Activated CD4-positive, CD25-positive, alpha-beta regulatory T cell treated with anti-CD3 and anti-CD28 coated beads, Interleukin-2, amount 50 U/mL, for 72 hours (primary cell): ENCODE data around the gene MST1.

Source experiments
- DNase-seq: peaks from one replicate; pipeline ENCODE4 v3.0.0; 2021

The MST1 gene

DNA sequence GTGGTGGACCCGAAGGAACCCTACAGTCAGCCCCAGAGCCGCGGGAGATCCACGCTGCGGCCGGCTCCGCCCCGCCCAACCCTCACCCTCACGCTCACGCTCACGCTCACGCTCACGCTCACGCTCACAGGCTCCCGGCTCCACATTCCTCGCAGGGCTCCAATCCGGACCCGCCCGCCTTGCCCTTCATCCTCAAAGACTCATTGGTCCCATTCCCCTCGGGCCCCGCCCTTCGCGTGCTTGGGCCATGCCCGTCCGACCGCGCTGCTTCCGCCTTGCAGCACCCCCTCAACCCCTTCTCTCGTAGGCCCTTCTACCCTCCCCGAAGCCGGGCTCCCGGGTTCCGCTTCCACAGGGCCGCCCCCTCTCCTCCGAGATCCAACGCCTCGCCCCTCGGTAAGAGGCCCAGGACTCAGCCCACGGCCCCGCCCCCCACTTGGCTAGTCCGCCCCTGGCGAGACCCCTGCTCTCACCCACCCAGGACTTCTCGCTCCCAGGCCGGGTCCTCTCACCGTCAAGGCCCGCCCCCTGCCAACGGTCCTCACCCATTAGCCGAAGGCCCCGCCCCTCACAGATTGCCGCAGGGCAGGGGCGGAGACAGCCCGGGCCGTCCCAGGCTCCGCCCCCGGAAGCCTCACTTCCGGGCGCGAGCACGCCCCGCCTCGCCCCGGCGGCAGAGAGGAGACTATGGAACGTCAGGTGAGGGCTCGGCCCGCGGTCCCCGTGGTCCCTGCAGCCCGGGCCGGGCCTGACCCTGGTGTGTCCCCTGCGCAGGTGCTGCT, 15.4 kb downstream of the MST1 start, which contains the start of gene APEH:
TSS of gene APEH (plus strand) at position 637 of the 782 bp plus-strand sequence. CDS start at position 688, 51 bp downstream.
- peak; percentile 98 for DNase-seq

DNA sequence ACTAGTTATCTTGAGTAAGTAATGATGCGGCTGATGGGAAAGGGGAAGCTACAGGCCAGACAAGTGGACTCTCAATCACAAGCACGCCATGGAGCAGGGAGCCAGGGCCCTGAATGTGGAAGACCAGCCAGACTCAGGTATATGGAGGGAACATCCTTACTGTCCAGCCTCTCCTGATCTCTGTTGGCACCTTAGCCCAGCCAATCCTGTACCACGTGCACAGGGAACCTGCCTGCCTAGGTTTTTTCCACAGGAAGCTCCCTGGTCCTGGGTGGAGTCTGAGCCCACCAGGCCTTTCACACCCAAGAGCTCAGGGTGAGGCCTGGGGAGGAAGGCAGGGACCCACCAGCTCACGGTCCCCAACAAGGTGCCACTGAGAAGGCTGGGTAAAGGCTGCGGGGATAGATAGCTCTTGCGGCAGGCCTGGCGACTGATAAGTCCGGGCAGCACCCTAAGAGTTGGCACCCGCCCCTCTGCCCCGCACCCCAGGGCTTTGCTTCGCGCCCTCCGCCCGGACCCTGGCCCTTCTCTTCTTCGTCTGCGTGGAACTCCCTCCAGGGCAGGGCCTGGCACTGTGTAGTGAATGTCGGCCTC, 16.1 kb downstream of the MST1 start:
- DNase-seq, result no peak

DNA sequence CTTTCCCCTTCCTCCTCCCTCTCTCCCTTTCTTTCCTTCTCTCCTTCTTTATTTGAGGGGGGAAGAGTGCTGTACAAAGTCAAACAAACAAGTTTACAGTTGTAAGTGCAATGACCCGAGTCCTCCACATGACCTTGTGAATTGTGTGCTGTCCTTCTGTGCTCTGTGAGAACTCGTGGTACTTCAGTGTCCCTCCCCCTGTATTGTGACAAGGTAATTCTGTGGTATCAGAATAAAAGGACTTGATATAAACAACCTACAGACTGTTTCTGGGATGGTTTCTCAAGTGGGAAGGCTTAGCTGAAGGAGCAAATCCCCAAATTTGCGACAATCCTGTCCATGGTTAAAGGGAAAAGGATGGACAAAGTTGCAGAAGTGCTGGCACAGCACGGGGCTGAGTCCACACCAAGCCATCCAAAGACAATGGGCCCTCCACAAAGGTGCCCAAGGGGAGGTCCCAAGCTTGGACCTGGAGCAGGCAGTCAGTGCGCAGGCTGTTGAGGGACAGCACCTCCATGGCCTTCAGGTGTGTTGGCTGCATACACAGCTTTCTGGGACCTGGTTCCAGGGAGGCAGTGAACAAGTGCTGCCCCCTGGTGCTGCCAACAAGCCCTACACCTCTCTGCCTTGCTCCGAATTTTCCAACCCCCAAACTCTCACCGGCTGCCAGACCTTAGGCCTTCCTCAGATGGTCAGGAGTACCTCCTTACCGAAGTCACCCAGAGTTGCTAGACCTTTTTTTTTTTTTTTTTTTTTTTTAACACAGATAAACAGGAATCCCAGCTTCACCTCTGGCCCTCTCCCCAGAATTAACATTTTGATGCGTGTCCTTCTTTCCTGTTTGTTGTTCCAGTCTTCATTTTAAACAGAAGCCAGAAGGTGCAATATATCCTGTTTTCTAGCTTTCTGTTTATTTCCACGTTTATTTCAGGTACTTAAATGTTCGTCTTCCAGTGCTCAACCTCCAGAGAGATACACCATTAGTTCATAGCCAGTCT, 17.7 kb downstream of the MST1 start:
- DNase-seq, result peak; percentile 77

DNA sequence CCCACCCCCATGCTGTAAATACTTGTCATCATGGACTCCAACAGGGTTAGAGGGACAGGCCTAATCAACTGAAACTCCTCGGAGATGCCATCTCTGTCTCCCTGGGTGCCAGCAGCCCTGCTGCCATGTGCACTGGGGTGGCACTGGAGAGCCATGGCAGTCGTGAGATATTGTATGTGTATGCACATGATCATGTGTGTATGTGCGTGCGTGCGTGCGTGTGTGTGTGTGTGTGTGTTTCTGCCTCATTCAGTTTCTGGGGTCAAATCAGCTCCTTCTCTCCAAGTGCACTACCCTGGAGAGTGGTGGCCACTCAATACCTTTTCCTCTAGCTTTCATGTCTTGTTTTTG, 18.4 kb downstream of the MST1 start:
- no peak for DNase-seq

DNA sequence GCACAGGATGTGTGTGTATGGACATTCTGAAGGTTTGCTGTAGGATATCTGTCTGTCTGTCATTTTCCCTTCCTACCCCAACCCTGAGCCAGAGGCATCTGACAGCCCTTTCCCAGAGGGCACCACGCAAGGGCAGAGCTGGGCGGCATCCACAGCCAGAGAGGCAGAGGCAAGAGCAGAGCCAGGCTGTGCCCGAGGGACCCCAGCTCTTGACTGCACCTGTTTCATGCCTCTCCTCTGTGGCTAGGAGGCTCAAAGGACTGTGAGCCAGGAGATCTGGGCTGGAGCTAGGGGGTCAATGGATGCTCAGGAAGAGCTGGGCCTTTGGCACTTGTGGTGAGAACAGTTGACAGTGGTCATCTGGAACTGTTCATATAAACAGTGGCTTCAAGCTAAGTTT, 19.9 kb downstream of the MST1 start:
- no peak for DNase-seq

DNA sequence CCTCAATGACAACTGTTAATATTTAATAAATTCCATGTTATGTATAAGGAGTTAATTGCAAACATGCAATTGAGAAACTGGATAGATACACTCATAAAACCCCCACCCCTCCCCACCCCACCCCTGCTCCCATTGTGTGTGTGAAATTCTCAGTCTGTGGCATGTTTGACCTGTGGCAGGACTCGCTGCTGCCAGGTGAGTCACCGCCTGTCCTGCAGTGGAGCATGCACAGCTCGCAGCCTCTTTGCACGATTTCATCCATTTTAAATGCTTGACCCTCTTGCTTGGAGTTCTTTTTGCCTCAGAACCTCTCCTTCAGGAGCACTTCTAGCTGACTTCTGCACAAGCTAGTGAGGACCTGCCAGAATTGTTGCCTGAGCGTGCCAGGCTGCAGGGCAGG, 20.4 kb downstream of the MST1 start:
- no peak for DNase-seq

DNA sequence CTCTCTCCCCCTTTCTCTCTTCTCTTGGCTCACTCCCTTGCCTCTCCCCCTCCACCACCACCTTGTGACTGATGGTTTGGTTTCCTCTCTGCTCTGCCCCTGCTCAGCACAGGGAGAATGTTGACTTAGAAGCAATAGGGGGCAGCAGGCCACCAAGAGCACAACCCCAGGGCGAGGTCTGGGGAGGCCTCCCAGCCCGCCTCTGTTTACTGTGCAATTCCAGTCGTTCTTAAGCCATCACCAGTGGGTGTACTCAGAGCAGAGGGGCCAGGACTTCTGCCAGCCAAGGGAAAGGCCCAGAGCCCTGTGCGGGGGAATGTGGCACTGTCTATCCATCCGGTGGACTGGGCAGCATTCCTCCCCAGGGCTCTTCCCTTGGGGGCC, 20.9 kb downstream of the MST1 start:
- DNase-seq, result no peak

DNA sequence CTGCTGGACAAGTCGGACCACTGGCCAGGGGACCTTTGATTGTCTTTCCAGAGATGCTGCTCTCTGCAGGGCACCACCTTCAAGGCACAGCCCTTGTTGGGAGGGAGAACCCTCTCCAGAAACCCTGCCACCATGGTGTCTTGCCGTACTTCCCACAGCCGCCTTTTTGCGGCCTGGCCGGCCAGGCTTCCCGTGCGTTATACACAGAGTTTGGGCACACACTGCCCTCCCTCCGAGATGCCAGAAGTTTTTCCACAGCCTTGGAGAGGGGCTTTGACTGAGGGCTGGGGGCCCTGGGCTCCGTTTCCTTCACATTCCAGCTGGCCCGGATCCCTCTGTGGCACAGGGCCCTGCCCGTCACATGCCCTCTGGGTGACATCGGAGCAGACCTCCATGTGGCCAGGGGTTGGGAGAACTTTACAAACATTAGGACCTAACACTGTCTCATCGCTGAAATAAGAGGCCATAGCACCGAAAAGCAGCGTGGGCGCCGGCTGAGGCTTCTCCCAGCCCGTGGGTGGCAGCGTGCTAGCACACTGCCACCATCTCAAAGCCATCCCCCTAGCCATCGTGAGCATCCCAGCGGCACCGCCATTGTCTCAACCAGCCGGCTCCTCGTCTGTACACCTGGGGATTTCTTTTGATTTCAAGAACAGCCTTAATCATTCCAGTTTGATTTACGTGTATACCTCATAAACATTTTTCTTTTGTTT, 21.4 kb downstream of the MST1 start:
- DNase-seq, result no peak

DNA sequence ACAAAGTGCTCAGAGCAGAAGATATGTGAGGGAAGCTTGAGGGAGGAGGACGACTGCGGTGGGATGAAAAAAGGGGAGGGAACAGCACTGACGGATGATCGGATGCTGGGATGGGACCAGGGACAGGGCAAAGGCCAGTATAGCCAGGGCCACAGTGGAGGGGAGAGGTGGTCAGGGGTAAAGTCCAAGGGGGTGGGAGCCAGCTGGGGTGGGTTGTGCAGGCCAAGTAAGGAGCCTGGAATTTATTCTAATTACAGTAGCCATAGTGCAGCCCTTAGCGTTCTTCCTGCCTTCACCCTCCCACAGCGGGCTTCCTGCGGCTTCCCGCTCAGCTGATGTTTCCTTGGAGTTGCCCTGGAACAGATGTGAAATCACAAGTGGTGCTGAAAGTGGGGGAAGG, 22.7 kb downstream of the MST1 start:
- DNase-seq, result no peak

DNA sequence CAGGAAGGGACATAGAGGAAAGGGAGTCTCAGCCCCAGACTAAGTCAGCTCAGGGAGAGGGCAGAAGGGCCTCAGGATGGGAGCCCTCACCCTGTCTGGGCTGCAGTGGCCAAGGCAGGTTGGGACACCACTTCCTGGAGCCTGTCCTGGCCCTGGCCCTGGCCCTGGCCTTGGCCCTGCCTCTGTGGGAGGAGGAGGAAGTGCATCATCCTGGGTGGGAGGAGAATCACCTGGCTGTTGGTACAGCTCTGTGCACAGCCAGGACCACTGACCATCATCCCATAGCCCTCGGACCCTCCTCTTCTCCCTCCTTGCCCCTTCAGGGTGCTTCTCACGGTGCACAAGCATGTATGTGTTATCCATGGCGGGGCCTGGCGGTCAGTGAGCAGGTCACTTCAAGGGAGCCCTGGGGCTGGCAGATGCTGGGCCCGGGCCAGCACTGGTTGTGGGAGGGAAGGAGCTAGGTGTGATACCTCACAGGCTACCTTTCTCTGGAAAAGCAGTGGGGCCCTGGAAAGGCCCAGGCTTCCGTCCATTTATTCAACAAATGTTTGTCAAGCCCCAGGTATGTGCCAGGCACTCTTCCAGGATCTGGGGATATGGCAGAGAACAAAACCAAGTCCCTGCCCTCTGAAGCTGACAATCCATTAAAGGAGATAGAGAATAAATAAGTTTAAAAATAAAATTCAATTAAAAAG, 23.3 kb downstream of the MST1 start:
- no peak for DNase-seq

DNA sequence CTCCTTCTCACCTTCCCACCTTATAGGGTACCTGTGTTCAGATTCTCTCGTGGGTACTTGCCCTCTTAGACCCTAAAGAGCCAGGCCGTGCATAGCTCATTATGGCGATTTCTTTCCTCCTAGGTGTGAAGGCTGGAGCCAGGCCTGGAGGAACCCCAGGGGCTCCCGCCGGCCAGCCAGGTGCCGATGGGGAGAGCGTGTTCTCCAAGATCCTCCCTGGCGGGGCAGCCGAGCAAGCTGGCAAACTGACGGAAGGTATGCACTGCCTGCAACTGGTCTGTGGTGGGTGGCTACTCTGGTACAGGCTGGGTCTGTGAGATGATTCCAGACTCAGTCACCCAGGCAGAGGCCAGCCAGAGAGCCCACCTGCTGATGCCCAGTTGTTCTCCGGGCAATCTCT, 25.0 kb downstream of the MST1 start:
- DNase-seq, result no peak

DNA sequence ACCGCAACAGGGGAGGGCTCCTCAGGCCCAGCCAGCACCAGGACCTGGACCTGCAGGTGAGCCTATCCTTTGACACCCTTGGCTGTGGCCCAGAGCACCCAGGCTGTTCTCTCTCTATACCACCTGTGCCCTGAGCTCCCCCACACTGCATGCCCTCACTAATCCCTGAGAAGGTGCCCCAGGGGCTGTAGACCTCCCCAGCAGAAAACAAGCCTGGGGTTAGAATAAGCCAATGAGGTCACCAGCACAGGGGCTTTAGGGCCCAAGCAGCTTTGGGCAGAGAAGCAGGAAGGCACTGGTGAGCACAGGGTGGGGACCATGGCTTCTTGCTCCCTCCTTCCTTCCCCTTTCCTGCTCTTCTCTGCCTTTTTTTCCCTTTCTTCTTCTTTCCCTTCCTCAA, 25.4 kb downstream of the MST1 start:
- DNase-seq, result no peak

DNA sequence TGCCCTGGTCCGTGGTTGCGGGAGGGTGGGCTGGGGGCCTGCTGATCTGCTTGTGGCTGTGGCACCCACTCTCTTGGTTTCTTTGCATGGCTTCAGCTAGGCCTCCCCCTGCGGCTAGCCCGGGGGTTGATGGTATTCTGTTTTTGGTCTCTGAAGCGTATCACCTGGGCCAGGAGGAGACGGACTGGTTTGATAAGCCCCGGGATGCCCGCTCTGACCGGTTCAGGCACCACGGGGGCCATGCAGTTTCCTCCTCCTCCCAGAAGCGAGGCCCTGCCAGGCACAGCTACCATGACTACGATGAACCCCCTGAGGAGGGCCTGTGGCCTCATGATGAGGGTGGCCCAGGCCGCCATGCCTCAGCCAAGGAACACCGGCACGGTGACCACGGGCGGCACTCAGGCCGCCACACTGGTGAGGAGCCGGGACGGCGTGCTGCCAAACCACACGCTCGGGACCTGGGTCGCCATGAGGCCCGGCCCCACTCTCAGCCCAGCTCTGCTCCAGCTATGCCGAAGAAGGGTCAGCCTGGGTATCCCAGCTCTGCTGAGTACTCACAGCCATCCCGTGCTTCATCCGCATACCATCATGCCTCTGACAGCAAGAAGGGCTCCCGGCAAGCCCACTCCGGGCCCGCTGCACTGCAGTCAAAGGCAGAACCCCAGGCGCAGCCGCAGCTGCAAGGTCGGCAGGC, 26.4 kb downstream of the MST1 start:
- no peak for DNase-seq

DNA sequence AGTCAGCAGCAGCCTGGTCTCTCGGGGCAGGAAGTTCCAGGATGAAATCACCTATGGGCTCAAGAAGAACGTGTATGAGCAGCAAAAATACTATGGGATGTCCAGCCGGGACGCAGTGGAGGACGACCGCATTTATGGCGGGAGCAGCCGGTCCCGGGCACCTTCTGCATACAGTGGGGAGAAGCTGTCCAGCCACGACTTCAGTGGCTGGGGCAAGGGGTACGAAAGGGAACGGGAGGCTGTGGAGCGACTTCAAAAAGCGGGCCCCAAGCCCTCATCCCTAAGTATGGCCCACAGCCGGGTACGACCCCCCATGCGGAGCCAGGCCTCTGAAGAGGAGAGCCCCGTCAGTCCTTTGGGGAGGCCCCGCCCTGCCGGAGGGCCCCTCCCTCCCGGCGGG, 27.3 kb downstream of the MST1 start:
- DNase-seq, result no peak

DNA sequence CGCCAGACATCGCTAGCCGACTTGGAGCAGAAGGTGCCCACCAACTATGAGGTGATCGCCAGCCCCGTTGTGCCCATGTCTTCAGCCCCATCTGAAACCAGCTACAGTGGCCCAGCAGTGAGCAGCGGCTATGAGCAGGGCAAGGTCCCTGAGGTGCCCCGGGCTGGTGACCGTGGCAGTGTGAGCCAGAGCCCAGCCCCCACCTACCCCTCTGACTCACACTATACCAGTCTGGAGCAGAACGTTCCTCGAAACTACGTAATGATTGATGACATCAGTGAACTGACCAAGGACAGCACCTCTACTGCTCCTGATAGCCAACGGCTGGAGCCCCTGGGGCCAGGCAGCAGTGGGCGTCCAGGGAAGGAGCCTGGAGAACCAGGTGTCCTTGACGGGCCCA, 28.0 kb downstream of the MST1 start:
- DNase-seq, result no peak

DNA sequence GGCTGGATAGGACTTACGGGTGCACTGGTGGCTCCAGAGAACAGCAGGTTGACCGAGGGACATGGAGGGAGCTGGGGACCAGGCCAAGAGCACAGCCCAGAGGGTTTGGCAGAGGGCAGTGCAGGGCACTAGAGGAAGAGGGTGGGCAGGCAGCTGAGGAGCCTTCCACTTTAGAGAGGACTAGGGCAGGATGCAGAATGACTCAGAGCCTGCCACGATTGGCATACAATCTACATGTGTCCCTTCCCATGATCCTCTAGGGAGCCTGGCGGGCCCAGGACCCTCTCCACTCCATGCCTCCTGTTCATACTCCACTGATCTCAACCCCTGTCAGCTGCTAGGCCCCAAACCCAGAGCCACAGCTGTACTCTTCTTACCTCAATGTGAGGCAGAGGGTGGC, 29.5 kb downstream of the MST1 start:
- no peak for DNase-seq

DNA sequence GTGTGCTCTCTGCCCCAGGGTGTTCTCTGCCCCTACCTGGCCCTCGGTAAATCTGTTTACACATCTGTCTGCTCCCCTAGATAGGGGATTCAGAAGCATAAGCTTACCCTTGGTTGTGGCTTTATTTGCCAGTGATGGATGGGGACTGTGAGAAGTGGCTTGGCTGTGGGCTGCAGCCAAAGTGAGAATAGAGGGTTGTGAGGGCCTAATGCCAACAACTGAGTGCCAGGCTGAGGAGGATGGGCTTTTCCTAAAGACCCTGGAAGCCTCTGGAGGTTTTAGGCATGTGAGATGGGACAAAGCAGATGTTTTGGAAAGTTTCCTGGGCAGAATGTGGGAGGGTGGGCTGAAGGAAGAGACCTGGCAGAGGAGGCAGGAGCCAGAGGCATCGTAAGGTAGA, 30.6 kb downstream of the MST1 start:
- DNase-seq, result no peak

DNA sequence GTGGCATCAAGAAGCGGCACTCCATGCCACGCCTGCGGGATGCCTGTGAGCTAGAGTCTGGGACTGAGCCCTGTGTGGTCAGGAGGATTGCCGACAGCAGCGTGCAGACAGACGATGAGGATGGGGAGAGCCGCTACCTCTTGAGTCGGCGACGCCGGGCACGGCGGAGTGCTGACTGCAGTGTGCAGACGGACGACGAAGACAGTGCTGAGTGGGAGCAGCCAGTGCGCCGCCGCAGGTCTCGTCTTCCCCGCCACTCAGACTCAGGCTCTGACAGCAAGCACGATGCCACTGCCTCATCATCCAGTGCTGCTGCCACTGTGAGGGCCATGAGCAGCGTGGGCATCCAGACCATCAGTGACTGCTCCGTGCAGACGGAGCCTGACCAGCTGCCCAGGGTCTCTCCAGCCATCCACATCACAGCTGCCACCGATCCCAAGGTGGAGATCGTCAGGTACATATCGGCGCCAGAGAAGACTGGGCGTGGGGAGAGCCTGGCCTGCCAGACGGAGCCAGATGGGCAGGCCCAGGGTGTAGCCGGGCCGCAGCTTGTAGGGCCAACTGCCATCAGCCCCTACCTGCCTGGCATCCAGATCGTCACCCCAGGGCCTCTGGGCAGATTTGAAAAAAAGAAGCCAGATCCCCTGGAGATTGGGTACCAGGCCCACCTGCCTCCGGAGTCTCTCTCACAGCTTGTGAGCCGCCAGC, 31.9 kb downstream of the MST1 start:
- no peak for DNase-seq

DNA sequence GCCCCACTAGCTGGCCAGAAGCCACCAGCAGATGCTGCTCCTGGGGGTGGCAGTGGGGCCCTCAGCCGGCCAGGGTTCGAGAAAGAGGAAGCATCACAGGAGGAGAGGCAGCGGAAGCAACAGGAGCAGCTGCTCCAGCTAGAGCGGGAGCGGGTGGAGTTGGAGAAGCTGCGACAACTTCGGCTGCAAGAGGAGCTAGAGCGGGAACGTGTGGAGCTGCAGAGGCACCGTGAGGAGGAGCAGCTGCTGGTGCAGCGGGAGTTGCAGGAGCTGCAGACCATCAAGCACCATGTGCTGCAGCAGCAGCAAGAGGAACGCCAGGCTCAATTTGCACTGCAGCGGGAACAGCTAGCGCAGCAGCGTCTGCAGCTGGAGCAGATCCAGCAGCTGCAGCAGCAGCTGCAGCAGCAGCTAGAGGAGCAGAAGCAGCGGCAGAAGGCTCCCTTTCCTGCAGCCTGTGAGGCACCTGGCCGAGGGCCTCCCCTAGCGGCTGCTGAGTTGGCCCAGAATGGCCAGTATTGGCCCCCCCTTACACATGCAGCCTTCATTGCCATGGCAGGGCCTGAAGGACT, 32.6 kb downstream of the MST1 start:
- DNase-seq, result no peak

DNA sequence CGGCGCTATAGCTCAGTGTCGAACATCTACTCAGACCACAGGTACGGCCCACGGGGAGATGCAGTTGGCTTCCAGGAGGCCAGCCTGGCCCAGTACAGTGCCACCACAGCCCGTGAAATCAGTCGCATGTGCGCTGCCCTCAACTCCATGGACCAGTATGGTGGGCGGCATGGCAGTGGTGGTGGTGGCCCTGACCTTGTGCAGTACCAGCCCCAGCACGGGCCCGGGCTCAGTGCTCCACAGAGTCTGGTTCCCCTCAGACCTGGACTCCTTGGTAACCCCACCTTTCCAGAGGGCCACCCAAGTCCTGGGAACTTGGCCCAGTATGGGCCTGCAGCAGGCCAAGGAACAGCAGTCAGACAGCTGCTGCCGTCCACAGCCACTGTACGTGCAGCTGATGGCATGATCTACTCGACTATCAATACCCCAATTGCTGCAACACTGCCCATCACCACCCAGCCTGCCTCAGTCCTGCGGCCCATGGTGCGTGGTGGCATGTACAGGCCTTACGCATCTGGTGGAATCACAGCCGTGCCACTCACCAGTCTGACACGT, 33.5 kb downstream of the MST1 start:
- DNase-seq, result no peak
